A673 (cell line): Measurements from ENCODE around the gene USP12. TPM values are rescaled to one million over a fixed set of nuclear protein-coding genes. Genes with fewer than 3 reads are reported as not detected.

Experiments used
- BruUV-seq: library from RNA; stranded (reverse); fragments of 400-500 nt; replicated peaks from 2 replicates; lab custom pipeline; 2021; lab: Mats Ljungman, UMichigan
- CTCF ChIA-PET: fragments of 300-600 bp; sonication (Branson Sonifier 250); formaldehyde crosslinking; loops from one replicate; lab custom pipeline; 2022; ENCODE audit warnings: antibody characterized with exemption; lab: Charles Lee
- POLR2A ChIA-PET: fragments of 300-600 bp; sonication (Branson Sonifier 250); formaldehyde crosslinking; loops from one replicate; lab custom pipeline; 2022; ENCODE audit warnings: antibody characterized with exemption; ENCODE audit not compliant: low non-redundant PET; lab: Charles Lee
- DNase-seq: peaks from one replicate; pipeline ENCODE4 v3.0.0-alpha.2; 2015; ENCODE audit warnings: low spot score
- H3K27ac ChIP-seq: fragments of 200-600 bp; sonication (generic); 2 replicates; pipeline ENCODE4 v1.5.1; 2016; ENCODE audit warnings: mixed run types, low read depth, mild to moderate bottlenecking, mixed read lengths, antibody characterized with exemption, low read length; ENCODE audit not compliant: poor library complexity, severe bottlenecking
- H3K27me3 ChIP-seq: fragments of 200-600 bp; sonication (generic); replicated peaks from 2 replicates; pipeline ENCODE4 v1.6.1; 2017; ENCODE audit warnings: mixed run types, low read depth, mild to moderate bottlenecking, mixed read lengths, antibody characterized with exemption, low read length; ENCODE audit not compliant: insufficient read depth, poor library complexity
- H3K36me3 ChIP-seq: fragments of 200-600 bp; sonication (generic); 2 replicates; pipeline ENCODE4 v1.6.1; 2016; ENCODE audit warnings: mixed run types, mild to moderate bottlenecking, mixed read lengths, antibody characterized with exemption, low read length; ENCODE audit not compliant: insufficient read depth, poor library complexity, severe bottlenecking
- H3K4me1 ChIP-seq: fragments of 200-600 bp; sonication (generic); 2 replicates; pipeline ENCODE4 v1.6.1; 2017; ENCODE audit warnings: mixed run types, mild to moderate bottlenecking, mixed read lengths, antibody characterized with exemption, low read length; ENCODE audit not compliant: insufficient read depth, poor library complexity, severe bottlenecking
- H3K4me3 ChIP-seq: fragments of 200-600 bp; sonication (generic); 2 replicates; pipeline ENCODE4 v1.5.1; 2016; ENCODE audit warnings: low read depth, mixed run types, mild to moderate bottlenecking, mixed read lengths, low read length; ENCODE audit not compliant: poor library complexity, severe bottlenecking
- H3K9me3 ChIP-seq: fragments of 200-600 bp; sonication (generic); 2 replicates; pipeline ENCODE4 v1.6.1; 2016; ENCODE audit warnings: mixed run types, low read depth, mild to moderate bottlenecking, mixed read lengths, antibody characterized with exemption, low read length; ENCODE audit not compliant: poor library complexity, severe bottlenecking
- CTCF ChIP-seq: fragments of 300-800, 200-600 bp; sonication (generic); conservative IDR thresholded peaks from 2 replicates; pipeline ENCODE4 v1.5.1; 2017; ENCODE audit warnings: low read depth, mild to moderate bottlenecking, antibody characterized with exemption, low read length, moderate library complexity, mixed read lengths
- EZH2 ChIP-seq: fragments of 200-600 bp; sonication (generic); IDR thresholded peaks from 2 replicates; pipeline ENCODE4 v1.6.1; 2017; ENCODE audit warnings: borderline replicate concordance, low read depth, mild to moderate bottlenecking, mixed read lengths, antibody characterized with exemption, low read length; ENCODE audit not compliant: poor library complexity, severe bottlenecking
- intact Hi-C: fragments of 100-400 bp; cut with micrococcal nuclease; formaldehyde crosslinking; loops from one replicate; pipeline ENCODE4 v1.10.0; 2022; ENCODE audit not compliant: unreplicated experiment
- total RNA-seq: library from RNA; stranded (reverse); gene quantifications from 2 replicates; pipeline ENCODE4 v1.2.3, GENCODE V29; 2021

Gene USP12
- total RNA-seq, 1 experiment from 2014 or later, result 16.6 TPM

DNA sequence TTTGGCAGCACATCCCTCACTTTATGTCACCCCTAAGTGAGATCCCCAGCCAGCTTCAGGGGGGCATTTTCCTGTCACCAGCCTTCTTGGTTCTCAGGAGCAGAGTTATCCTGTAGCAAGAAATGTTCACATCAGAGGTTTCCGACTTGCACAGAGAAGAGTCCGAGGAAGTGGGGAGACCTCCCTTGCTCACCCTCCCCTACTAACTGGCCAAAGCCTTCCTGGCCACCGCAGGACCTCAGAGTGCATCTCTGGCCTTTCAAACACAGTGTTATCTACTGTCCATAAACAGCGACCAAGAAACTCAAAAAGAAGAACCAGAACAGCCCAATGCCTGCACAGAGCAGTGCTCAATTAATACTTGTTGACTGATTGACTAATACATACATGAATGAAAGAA, 134.4 kb downstream of the USP12 start:
- POLR2A ChIA-PET, result no interaction called here
- intact Hi-C loops, result loop anchor here (1.0 kb wide), 1 partner anchor 11 kb away; no protein-coding TSS in a partner anchor
- no peak for TF ChIP-seq CTCF
- TF ChIP-seq EZH2, result no peak
- CTCF ChIA-PET, result no interaction called here
- DNase-seq, result no peak
- no peaks in the 10 kb centered on the region for H3K36me3 ChIP-seq
- H3K27me3 ChIP-seq, result no peaks in the 10 kb centered on the region
- no TSS peak for BruUV-seq
- H3K4me3 ChIP-seq, result no peak overlapping the region
- H3K9me3 ChIP-seq, result no peaks in the 10 kb centered on the region
- no peaks in the 10 kb centered on the region for H3K4me1 ChIP-seq
- H3K27ac ChIP-seq, result no peak overlapping the region

- Histone ChIP-seq H3K4me3 (no peak overlapping the region), H3K4me1 (no peaks in the 10 kb centered on the region), H3K27ac (no peak overlapping the region), H3K9me3 (no peaks in the 10 kb centered on the region), H3K27me3 (no peaks in the 10 kb centered on the region), H3K36me3 (no peaks in the 10 kb centered on the region)
- intact Hi-C loops, result no loop called here
- no TSS peak for BruUV-seq
- no peak for DNase-seq
- no peak for TF ChIP-seq CTCF
- no peak for TF ChIP-seq EZH2
- CTCF ChIA-PET, result no interaction called here
- POLR2A ChIA-PET, result no interaction called here
Observed at GRCh38 chr13:27036236-27036981, 135.2 kb downstream of the USP12 start.

DNA sequence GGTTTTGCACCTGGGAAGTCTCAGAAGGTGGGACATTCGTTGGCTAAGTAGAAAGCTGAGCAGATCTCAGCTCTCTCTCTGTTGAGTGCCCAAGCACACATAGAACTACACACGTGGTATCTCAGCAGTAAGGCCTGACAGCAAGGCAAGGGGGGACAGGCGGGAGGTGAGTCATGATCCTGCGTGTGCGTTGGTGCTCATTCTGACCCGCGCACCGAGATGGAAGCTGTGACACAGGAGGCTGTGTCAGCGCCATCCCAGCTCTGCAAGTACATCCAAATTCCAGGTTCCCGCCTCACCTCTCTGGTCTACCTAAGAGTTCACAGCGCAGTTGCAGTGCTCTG, 135.7 kb downstream of the USP12 start:
- Histone ChIP-seq H3K27me3 (no peaks in the 10 kb centered on the region), H3K4me3 (no peak overlapping the region), H3K27ac (no peak overlapping the region), H3K4me1 (no peaks in the 10 kb centered on the region), H3K9me3 (no peaks in the 10 kb centered on the region), H3K36me3 (no peaks in the 10 kb centered on the region)
- ChIA-PET POLR2A (no interaction called here), CTCF (no interaction called here)
- TF ChIP-seq CTCF, result no peak
- TF ChIP-seq EZH2, result no peak
- no peak for DNase-seq
- intact Hi-C loops, result no loop called here
- no TSS peak for BruUV-seq
